ENCODE results near the gene SMAD4.

SMAD4 gene

GRCh38 chr18:51133580-51134160 is 103.7 kb downstream of the SMAD4 start:
- Histone ChIP-seq H3K4me1 (ENCODE audit: control insufficient read depth in 2 of 2, insufficient read depth in 2 of 2, low read length in 2 of 2) (no peaks in the 10 kb centered on the region), H3K27ac (ENCODE audit: low read depth in 2 of 2, low read length in 2 of 2) (no peak overlapping the region), H3K4me3 (ENCODE audit: low read length in 2 of 2) (no peak overlapping the region), H3K36me3 (ENCODE audit: control insufficient read depth in 2 of 2, insufficient read depth in 2 of 2, low read length in 2 of 2) (no peaks in the 10 kb centered on the region), H3K9me3 (ENCODE audit: control insufficient read depth in 2 of 2, low read length in 2 of 2) (no peaks in the 10 kb centered on the region), H3K27me3 (ENCODE audit: control insufficient read depth in 2 of 2, insufficient read depth in 2 of 2, low read length in 2 of 2) (no peaks in the 10 kb centered on the region), H3K9ac (ENCODE audit: low read depth in 1 of 2, low read length in 2 of 2) (no peak overlapping the region)

Data from mucosa of rectum (tissue), 2 donors.